Mesenchymal stem cell (in vitro differentiated cells and primary cell): ENCODE measurements around the gene JOSD2.
A peak's percentile ranks its signal among the peaks of the same experiment; 100 is the strongest.

Experiments
- DNase-seq: peaks from one replicate; pipeline ENCODE4 v3.0.0-alpha.2; 2013
- H2AFZ ChIP-seq: one replicate; pipeline ENCODE4 v1.6.1; 2013; ENCODE audit warnings: low read depth, mild to moderate bottlenecking, control low read depth, inconsistent platforms, low read length, moderate library complexity
- H2AK5ac ChIP-seq: 2 replicates; pipeline ENCODE4 v1.6.1; 2013; ENCODE audit warnings: low read length, moderate library complexity, mild to moderate bottlenecking, inconsistent platforms; ENCODE audit not compliant: severe bottlenecking
- H2BK120ac ChIP-seq: one replicate; pipeline ENCODE4 v1.6.1; 2013; ENCODE audit warnings: low read depth, mild to moderate bottlenecking, inconsistent platforms, low read length, moderate library complexity
- H2BK12ac ChIP-seq, 2 experiments: one replicate each; pipeline ENCODE4 v1.6.1; 2013; ENCODE audit warnings: inconsistent platforms in 2 of 2, low read length in 2 of 2, mild to moderate bottlenecking in 2 of 2, moderate library complexity in 2 of 2, control low read depth in 1 of 2
- H2BK15ac ChIP-seq: one replicate; pipeline ENCODE4 v1.6.1; 2013; ENCODE audit warnings: mild to moderate bottlenecking, low read depth, inconsistent platforms; ENCODE audit not compliant: poor library complexity, severe bottlenecking
- H2BK5ac ChIP-seq: 2 replicates; pipeline ENCODE4 v1.6.1; 2013; ENCODE audit warnings: low read depth, mild to moderate bottlenecking, low read length, control low read depth, inconsistent platforms; ENCODE audit not compliant: poor library complexity, severe bottlenecking
- H3K14ac ChIP-seq, 2 experiments: one replicate each; pipeline ENCODE4 v1.6.1; 2013; ENCODE audit warnings: inconsistent platforms in 2 of 2, low read length in 2 of 2, control low read depth in 1 of 2, mild to moderate bottlenecking in 1 of 2, moderate library complexity in 1 of 2
- H3K18ac ChIP-seq, 2 experiments: one replicate each; pipeline ENCODE4 v1.6.1; 2013; ENCODE audit warnings: inconsistent platforms in 2 of 2, low read length in 2 of 2, control low read depth in 1 of 2, low read depth in 1 of 2, mild to moderate bottlenecking in 1 of 2
- H3K23ac ChIP-seq, 2 experiments: one replicate each; pipeline ENCODE4 v1.6.1; 2013; ENCODE audit warnings: inconsistent platforms in 2 of 2, low read length in 2 of 2, mild to moderate bottlenecking in 2 of 2, moderate library complexity in 2 of 2, control low read depth in 1 of 2
- H3K27ac ChIP-seq: 2 replicates; pipeline ENCODE4 v1.5.1; 2013; ENCODE audit warnings: mild to moderate bottlenecking, moderate library complexity, low read length, control low read depth, inconsistent platforms; ENCODE audit not compliant: poor library complexity, severe bottlenecking
- H3K27me3 ChIP-seq, 2 experiments: 2 replicates each; pipeline versions ENCODE4 v1.6.1 to v1.7.0; 2013; ENCODE audit warnings: low read length in 2 of 2, mild to moderate bottlenecking in 2 of 2, moderate library complexity in 2 of 2, control low read depth in 1 of 2, inconsistent platforms in 1 of 2; ENCODE audit not compliant: control insufficient read depth in 1 of 2, insufficient read depth in 1 of 2
- H3K36me3 ChIP-seq, 2 experiments: 2 replicates each; pipeline versions ENCODE4 v1.6.1 to v1.7.0; 2013; ENCODE audit warnings: low read length in 2 of 2, control low read depth in 1 of 2, inconsistent platforms in 1 of 2, low read depth in 1 of 2, mild to moderate bottlenecking in 1 of 2; ENCODE audit not compliant: insufficient read depth in 2 of 2, control insufficient read depth in 1 of 2
- H3K4ac ChIP-seq, 2 experiments: one replicate each; pipeline ENCODE4 v1.6.1; 2013; ENCODE audit warnings: inconsistent platforms in 2 of 2, low read length in 2 of 2, mild to moderate bottlenecking in 2 of 2, moderate library complexity in 2 of 2, control low read depth in 1 of 2, low read depth in 1 of 2
- H3K4me1 ChIP-seq: 2 replicates; pipeline ENCODE4 v1.6.1; 2013; ENCODE audit warnings: low read depth, low read length, control low read depth; ENCODE audit not compliant: control insufficient read depth, insufficient read depth
- H3K4me2 ChIP-seq: 2 replicates; pipeline ENCODE4 v1.6.1; 2013; ENCODE audit warnings: low read length, mild to moderate bottlenecking, inconsistent platforms; ENCODE audit not compliant: poor library complexity, severe bottlenecking
- H3K4me3 ChIP-seq, 2 experiments: 2 replicates each; pipeline versions ENCODE4 v1.5.1 to v1.7.0; 2013; ENCODE audit warnings: low read length in 2 of 2, mild to moderate bottlenecking in 2 of 2, control low read depth in 1 of 2, low read depth in 1 of 2; ENCODE audit not compliant: insufficient read depth in 1 of 2
- H3K79me1 ChIP-seq: replicated peaks from 2 replicates; pipeline ENCODE4 v1.6.1; 2013; ENCODE audit warnings: mild to moderate bottlenecking, control low read depth, low read length, inconsistent platforms; ENCODE audit not compliant: poor library complexity, severe bottlenecking
- H3K9ac ChIP-seq: 2 replicates; pipeline ENCODE4 v1.7.0; 2013; ENCODE audit warnings: mild to moderate bottlenecking, low read length, moderate library complexity
- H3K9me3 ChIP-seq: 2 replicates; pipeline ENCODE4 v1.7.0; 2013; ENCODE audit warnings: mild to moderate bottlenecking, low read length; ENCODE audit not compliant: control insufficient read depth
- H4K8ac ChIP-seq: one replicate; pipeline ENCODE4 v1.6.1; 2013; ENCODE audit warnings: inconsistent platforms, mild to moderate bottlenecking, low read length, moderate library complexity
- H4K91ac ChIP-seq: one replicate; pipeline ENCODE4 v1.6.1; 2013; ENCODE audit warnings: mild to moderate bottlenecking, low read length, inconsistent platforms
- WGBS: methylation state at CpG from one replicate; pipeline ENCODE4 v1.1.7; 2013; ENCODE audit warnings: mixed read lengths; 5-methylcytosine and 5-hydroxymethylcytosine counted together

The JOSD2 gene

DNA sequence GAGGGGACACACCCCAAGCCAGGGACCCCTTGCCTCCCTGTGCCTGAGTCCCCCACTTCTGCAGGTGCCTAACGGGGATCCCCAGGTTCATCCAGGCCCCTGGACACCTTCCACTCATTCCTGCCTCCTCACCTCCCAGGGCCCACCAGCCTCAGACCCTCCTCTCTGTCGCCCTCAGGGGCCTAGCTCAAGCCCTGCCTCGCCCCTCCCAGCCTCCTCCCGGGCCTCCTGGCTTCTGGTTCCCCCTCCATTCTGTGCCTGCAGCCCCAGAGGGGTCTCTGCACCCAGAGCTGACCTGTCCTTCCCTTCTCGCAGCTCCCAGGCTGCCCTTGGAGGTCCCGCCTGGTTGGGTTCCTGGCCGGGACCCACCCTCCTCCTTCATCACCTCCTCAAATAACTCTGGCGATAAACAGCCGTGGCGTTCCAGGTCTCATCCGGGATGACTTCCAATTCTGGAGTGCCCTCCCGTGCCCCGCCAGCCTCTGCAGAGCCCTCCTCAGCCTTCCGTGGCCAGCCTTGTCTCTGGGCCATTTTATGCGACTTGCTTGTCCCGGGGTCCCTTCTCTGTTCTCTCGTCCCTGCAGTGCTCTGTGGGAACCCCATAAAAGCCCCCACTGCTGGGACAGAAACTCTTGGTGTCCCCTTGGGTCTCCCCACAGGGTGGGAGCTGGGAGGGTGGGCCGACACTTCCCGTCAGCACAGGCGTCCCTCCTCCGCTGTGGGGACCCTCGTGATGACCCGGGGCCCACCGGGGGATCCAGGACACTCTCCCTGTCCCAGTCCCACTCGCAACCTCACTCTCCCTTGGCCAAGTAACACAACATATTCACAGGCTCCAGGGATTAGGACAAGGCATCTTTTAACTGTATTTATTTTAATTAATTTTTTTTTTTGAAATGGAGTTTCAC, 9.2 kb downstream of the JOSD2 start:
- Histone ChIP-seq H2BK12ac (no peak overlapping the region), H3K27me3 (peaks cover 4 to 44% of the 10 kb centered on the region in 2 experiments), H3K9ac (no peak overlapping the region), H3K4me1 (peaks cover 5% of the 10 kb centered on the region), H3K27ac (no peak overlapping the region), H3K14ac (no peak overlapping the region), H3K9me3 (no peaks in the 10 kb centered on the region), H4K91ac (no peak overlapping the region), H3K79me1 (no peaks in the 10 kb centered on the region), H4K8ac (no peak overlapping the region), H3K36me3 (peaks cover 0 to 17% of the 10 kb centered on the region in 2 experiments), H3K4me2 (no peak overlapping the region), H2BK5ac (no peak overlapping the region), H3K4ac (no peak overlapping the region), H3K4me3 (no peak overlapping the region), H3K18ac (no peak overlapping the region), H2AFZ (no peak overlapping the region), H2AK5ac (no peak overlapping the region), H3K23ac (no peak overlapping the region), H2BK120ac (no peak overlapping the region), H2BK15ac (no peak overlapping the region)
- no peak for DNase-seq
- 86% methylated on average over 25 of the region's 25 CpGs for WGBS

DNA sequence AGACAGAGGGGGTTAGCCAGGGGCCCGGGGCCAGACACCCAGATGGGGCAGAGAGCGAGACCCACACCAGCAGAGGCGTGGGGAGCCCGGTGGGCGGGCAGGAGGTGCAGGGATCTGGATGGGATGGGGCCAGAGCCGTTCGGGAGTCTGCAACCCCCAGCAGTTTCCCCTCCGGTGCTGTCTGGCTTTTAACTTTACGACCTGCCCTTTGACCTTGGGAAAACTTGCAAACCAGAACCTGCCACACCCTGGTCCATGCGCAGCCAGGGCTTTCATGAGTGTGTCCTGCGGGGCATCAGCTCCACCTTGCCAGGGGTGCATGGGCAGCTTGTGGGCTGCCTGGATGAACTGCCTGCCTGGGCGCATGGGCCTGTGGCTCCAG, 9.8 kb downstream of the JOSD2 start:
- Histone ChIP-seq H3K9ac (no peak overlapping the region), H3K4me1 (peaks cover 5% of the 10 kb centered on the region), H3K18ac (no peak overlapping the region), H2BK12ac (no peak overlapping the region), H3K4ac (no peak overlapping the region), H3K36me3 (peaks cover 0 to 13% of the 10 kb centered on the region in 2 experiments), H3K79me1 (no peaks in the 10 kb centered on the region), H2BK120ac (no peak overlapping the region), H3K23ac (no peak overlapping the region), H3K4me2 (no peak overlapping the region), H4K8ac (no peak overlapping the region), H2BK5ac (no peak overlapping the region), H3K27me3 (peaks cover 4 to 50% of the 10 kb centered on the region in 2 experiments), H2AK5ac (no peak overlapping the region), H3K14ac (no peak overlapping the region), H3K9me3 (no peaks in the 10 kb centered on the region), H2AFZ (no peak overlapping the region), H2BK15ac (no peak overlapping the region), H4K91ac (no peak overlapping the region), H3K27ac (no peak overlapping the region), H3K4me3 (no peak overlapping the region)
- WGBS = 47% methylated on average over 12 of the region's 12 CpGs
- DNase-seq = no peak

DNA sequence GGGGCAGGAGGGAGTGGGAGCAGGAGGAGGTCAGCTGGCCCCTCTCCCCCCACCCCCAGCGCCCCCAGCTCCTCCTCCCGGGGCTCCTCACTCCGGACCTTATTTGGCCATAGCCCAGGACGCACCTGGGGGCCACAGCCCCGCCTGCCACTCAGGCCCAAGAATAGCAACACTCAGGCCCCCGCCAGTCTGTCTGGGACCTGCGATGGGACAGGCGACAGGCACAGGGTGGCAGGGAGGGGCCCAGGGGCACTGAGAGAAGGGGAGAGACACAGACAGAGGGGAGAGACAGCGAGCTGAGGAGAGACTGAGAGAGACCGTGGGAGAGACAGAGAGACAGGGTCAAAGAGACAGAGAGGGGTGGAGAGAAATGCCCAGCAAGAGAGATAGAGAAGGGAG, 10.2 kb downstream of the JOSD2 start:
- Histone ChIP-seq H3K79me1 (no peaks in the 10 kb centered on the region), H3K36me3 (peaks cover 0 to 9% of the 10 kb centered on the region in 2 experiments), H3K14ac (no peak overlapping the region), H2AFZ (no peak overlapping the region), H2AK5ac (no peak overlapping the region), H2BK15ac (no peak overlapping the region), H4K91ac (no peak overlapping the region), H4K8ac (no peak overlapping the region), H3K27ac (no peak overlapping the region), H3K9me3 (no peaks in the 10 kb centered on the region), H3K23ac (no peak overlapping the region), H3K27me3 (peaks cover 4 to 51% of the 10 kb centered on the region in 2 experiments), H3K4me1 (peaks cover 5% of the 10 kb centered on the region), H2BK120ac (no peak overlapping the region), H2BK5ac (no peak overlapping the region), H3K9ac (no peak overlapping the region), H3K4me3 (no peak overlapping the region), H3K4me2 (no peak overlapping the region), H3K4ac (no peak overlapping the region), H3K18ac (no peak overlapping the region), H2BK12ac (no peak overlapping the region)
- no peak for DNase-seq
- WGBS = 44% methylated on average over 9 of the region's 10 CpGs

DNA sequence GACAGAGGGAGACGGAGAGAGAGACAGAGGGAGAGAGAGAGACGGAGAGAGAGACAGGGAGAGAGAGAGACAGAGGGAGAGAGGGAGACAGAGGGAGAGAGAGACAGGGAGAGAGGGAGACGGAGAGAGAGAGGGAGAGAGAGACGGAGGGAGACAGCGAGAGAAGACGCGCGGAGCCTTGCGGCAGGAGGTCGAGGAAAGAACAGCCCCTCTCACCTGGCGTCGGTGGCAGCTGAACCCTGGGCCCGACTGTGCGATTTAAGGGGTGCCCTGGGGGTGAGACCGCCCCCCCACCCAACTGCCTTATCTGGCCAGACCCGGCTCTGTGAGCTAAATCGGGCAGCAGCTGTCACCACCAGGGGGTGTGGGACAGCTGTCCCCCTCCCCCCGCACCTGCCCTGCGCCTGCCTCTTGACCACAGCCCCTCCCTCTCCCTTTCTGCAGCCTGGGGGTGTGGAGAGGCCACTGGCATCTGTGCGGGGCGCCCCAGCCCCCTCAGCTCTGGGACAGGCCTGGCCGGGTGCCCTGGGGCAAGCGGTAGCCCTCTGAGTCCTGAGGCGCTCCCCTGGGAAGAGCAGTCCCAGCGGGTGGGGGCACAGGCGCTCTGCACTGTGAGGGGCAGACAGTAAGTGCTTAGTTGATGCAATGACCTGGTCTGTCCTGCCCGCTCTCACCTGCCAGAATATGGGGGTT, 10.8 kb downstream of the JOSD2 start:
- H3K9ac ChIP-seq = no peak overlapping the region
- no peak overlapping the region for H2BK120ac ChIP-seq
- no peak overlapping the region for H2AFZ ChIP-seq
- no peak overlapping the region for H4K8ac ChIP-seq
- H3K18ac ChIP-seq = no peak overlapping the region
- no peak overlapping the region for H3K4ac ChIP-seq
- WGBS = 18% methylated on average over 23 of the region's 27 CpGs
- peaks cover 0 to 6% of the 10 kb centered on the region in 2 experiments for H3K36me3 ChIP-seq
- peaks cover 5% of the 10 kb centered on the region for H3K4me1 ChIP-seq
- H3K4me3 ChIP-seq = peak overlapping the region in 1 of 2 experiments; percentile 4
- peaks cover 4 to 54% of the 10 kb centered on the region in 2 experiments for H3K27me3 ChIP-seq
- H2BK5ac ChIP-seq = no peak overlapping the region
- no peaks in the 10 kb centered on the region for H3K79me1 ChIP-seq
- no peak overlapping the region for H3K23ac ChIP-seq
- H2BK15ac ChIP-seq = no peak overlapping the region
- no peak overlapping the region for H2BK12ac ChIP-seq
- peak; percentile 24 for DNase-seq
- no peaks in the 10 kb centered on the region for H3K9me3 ChIP-seq
- no peak overlapping the region for H3K27ac ChIP-seq
- no peak overlapping the region for H2AK5ac ChIP-seq
- H3K14ac ChIP-seq = no peak overlapping the region
- H4K91ac ChIP-seq = no peak overlapping the region
- H3K4me2 ChIP-seq = no peak overlapping the region
